ENCODE results near the gene TICRR.
"Not testable (repeated sequence)": the region's sequence is repeated elsewhere in the genome, so short reads cannot be mapped to it uniquely, and the experiment has no call there.

Gene TICRR

GRCh38 chr15:89566621-89567294, 8.5 kb upstream of the TICRR start:
- DNase-seq, result no peak

GRCh38 chr15:89569090-89569745, 6.1 kb upstream of the TICRR start:
- DNase-seq, result no peak

- DNase-seq, result no peak
Observed at GRCh38 chr15:89575656-89576416, 567 bp downstream of the TICRR start.

GRCh38 chr15:89576417-89576773, 1.1 kb downstream of the TICRR start:
- no peak for DNase-seq

- DNase-seq, result no peak
Observed at GRCh38 chr15:89577776-89578115, 2.5 kb downstream of the TICRR start.

- DNase-seq, result no peak
Observed at GRCh38 chr15:89578146-89578545, 2.9 kb downstream of the TICRR start.

GRCh38 chr15:89580747-89581146, 5.5 kb downstream of the TICRR start:
- DNase-seq, result not testable (repeated sequence)

- no peak for DNase-seq
Observed at GRCh38 chr15:89586651-89587050, 11.4 kb downstream of the TICRR start.

- no peak for DNase-seq
Observed at GRCh38 chr15:89587955-89588354, 12.7 kb downstream of the TICRR start.

- DNase-seq, result no peak
Observed at GRCh38 chr15:89591834-89592233, 16.6 kb downstream of the TICRR start.

GRCh38 chr15:89593018-89593417, 17.7 kb downstream of the TICRR start:
- no peak for DNase-seq

- DNase-seq, result no peak
Observed at GRCh38 chr15:89599021-89599420, 23.8 kb downstream of the TICRR start.

GRCh38 chr15:89611317-89611716, 36.0 kb downstream of the TICRR start:
- DNase-seq, result no peak

GRCh38 chr15:89613031-89613430, 37.8 kb downstream of the TICRR start:
- DNase-seq, result no peak

GRCh38 chr15:89614164-89614563, 38.9 kb downstream of the TICRR start:
- no peak for DNase-seq

GRCh38 chr15:89615135-89615534, 39.9 kb downstream of the TICRR start:
- DNase-seq, result no peak

GRCh38 chr15:89616228-89616627, 41.0 kb downstream of the TICRR start:
- no peak for DNase-seq

GRCh38 chr15:89621547-89621946, 46.3 kb downstream of the TICRR start:
- no peak for DNase-seq

GRCh38 chr15:89623165-89623564, 47.9 kb downstream of the TICRR start:
- no peak for DNase-seq

GRCh38 chr15:89625716-89626115, 50.4 kb downstream of the TICRR start:
- no peak for DNase-seq

GRCh38 chr15:89627256-89627970, 52.1 kb downstream of the TICRR start:
- no peak for DNase-seq

- no peak for DNase-seq
Observed at GRCh38 chr15:89628301-89628700, 53.0 kb downstream of the TICRR start.
